ENCODE results near the gene CCL22.

Gene CCL22

GRCh38 chr16:57389087-57389468 lies 30.5 kb downstream of the CCL22 start:
- TF ChIP-seq CREB1 (IDR thresholded peaks at IDR 0.05; ENCODE audit: low read depth) (no peak), TEAD4 (IDR thresholded peaks at IDR 0.05) (no peak), YY1 (IDR thresholded peaks at IDR 0.05; ENCODE audit: low read depth) (no peak), EP300 (IDR thresholded peaks at IDR 0.05; ENCODE audit: borderline replicate concordance) (no peak)

GRCh38 chr16:57390636-57391295 lies 32.2 kb downstream of the CCL22 start:
- TF ChIP-seq CEBPB (IDR thresholded peaks at IDR 0.05) (no peak), TAF1 (IDR thresholded peaks at IDR 0.05; ENCODE audit: low read depth) (no peak), ZBTB7A (IDR thresholded peaks at IDR 0.05; ENCODE audit: low read depth) (no peak), EP300 (IDR thresholded peaks at IDR 0.05; ENCODE audit: borderline replicate concordance) (no peak), EGR1 (IDR thresholded peaks at IDR 0.05) (no peak), MAX (IDR thresholded peaks at IDR 0.05) (no peak), FOXM1 (IDR thresholded peaks at IDR 0.05; ENCODE audit: borderline replicate concordance, low read depth) (no peak), CREB1 (IDR thresholded peaks at IDR 0.05; ENCODE audit: low read depth) (no peak), NFIC (IDR thresholded peaks at IDR 0.05) (no peak), YY1 (IDR thresholded peaks at IDR 0.05; ENCODE audit: low read depth) (no peak), TEAD4 (IDR thresholded peaks at IDR 0.05) (no peak), USF1 (IDR thresholded peaks at IDR 0.05) (no peak), RAD21 (IDR thresholded peaks at IDR 0.05; ENCODE audit: low read depth) (no peak), TCF12 (IDR thresholded peaks at IDR 0.05; ENCODE audit: low read depth) (no peak), REST (IDR thresholded peaks at IDR 0.05; ENCODE audit: low read depth) (no peak)

GRCh38 chr16:57391300-57391699 lies 32.7 kb downstream of the CCL22 start:
- TF ChIP-seq RAD21 (IDR thresholded peaks at IDR 0.05; ENCODE audit: low read depth) (no peak), CEBPB (IDR thresholded peaks at IDR 0.05) (no peak), EGR1 (IDR thresholded peaks at IDR 0.05) (no peak), TEAD4 (IDR thresholded peaks at IDR 0.05) (no peak)

- TF ChIP-seq TAF1 (IDR thresholded peaks at IDR 0.05; ENCODE audit: low read depth) (no peak), MAX (IDR thresholded peaks at IDR 0.05) (no peak), RAD21 (IDR thresholded peaks at IDR 0.05; ENCODE audit: low read depth) (no peak), TCF12 (IDR thresholded peaks at IDR 0.05; ENCODE audit: low read depth) (no peak), REST (IDR thresholded peaks at IDR 0.05; ENCODE audit: low read depth) (peak; percentile 35; the same call in 1 of the 2 replicates), FOXM1 (IDR thresholded peaks at IDR 0.05; ENCODE audit: borderline replicate concordance, low read depth) (no peak), CREB1 (IDR thresholded peaks at IDR 0.05; ENCODE audit: low read depth) (no peak), YY1 (IDR thresholded peaks at IDR 0.05; ENCODE audit: low read depth) (no peak)
Measured at GRCh38 chr16:57391708-57392107, 33.1 kb downstream of the CCL22 start.

- TF ChIP-seq TEAD4 (IDR thresholded peaks at IDR 0.05) = no peak
- TF ChIP-seq YY1 (IDR thresholded peaks at IDR 0.05; ENCODE audit: low read depth) = no peak
- TF ChIP-seq EP300 (IDR thresholded peaks at IDR 0.05; ENCODE audit: borderline replicate concordance) = no peak
Measured at GRCh38 chr16:57392694-57393093, 34.1 kb downstream of the CCL22 start.

GRCh38 chr16:57394444-57394843 lies 35.9 kb downstream of the CCL22 start:
- peak; percentile 95 for TF ChIP-seq CEBPB (IDR thresholded peaks at IDR 0.05)
- peak; percentile 85 for TF ChIP-seq NFIC (IDR thresholded peaks at IDR 0.05)
- TF ChIP-seq TCF12 (IDR thresholded peaks at IDR 0.05; ENCODE audit: low read depth) = no peak

GRCh38 chr16:57395026-57395425 lies 36.4 kb downstream of the CCL22 start:
- no peak for TF ChIP-seq CREB1 (IDR thresholded peaks at IDR 0.05; ENCODE audit: low read depth)
- TF ChIP-seq YY1 (IDR thresholded peaks at IDR 0.05; ENCODE audit: low read depth) = no peak
- no peak for TF ChIP-seq REST (IDR thresholded peaks at IDR 0.05; ENCODE audit: low read depth)
- TF ChIP-seq TCF12 (IDR thresholded peaks at IDR 0.05; ENCODE audit: low read depth) = no peak
- no peak for TF ChIP-seq MAX (IDR thresholded peaks at IDR 0.05)
- no peak for TF ChIP-seq TAF1 (IDR thresholded peaks at IDR 0.05; ENCODE audit: low read depth)
- no peak for TF ChIP-seq FOXM1 (IDR thresholded peaks at IDR 0.05; ENCODE audit: borderline replicate concordance, low read depth)
- TF ChIP-seq USF1 (IDR thresholded peaks at IDR 0.05) = no peak

All from Ishikawa (cell line).